Breast epithelium (tissue), 4 donors: ENCODE data around the gene SRGAP1. TPM values are rescaled to one million over a fixed set of nuclear protein-coding genes. Genes with fewer than 3 reads are reported as not detected.

Experiments used
- DNase-seq, 2 donors: peaks; one replicate each; pipeline ENCODE4 v3.0.0-alpha.2; 2019; ENCODE audit warnings: low spot score in 2 of 2
- H3K27ac ChIP-seq, 2 donors: fragments of 200-600 bp; sonication (generic) in 1 of 2; one replicate each; pipeline ENCODE4 v1.5.1; 2016 to 2019; ENCODE audit warnings: mild to moderate bottlenecking in 1 of 2
- H3K27me3 ChIP-seq, 2 donors: fragments of 200-600 bp; sonication (generic) in 1 of 2; one replicate each; pipeline versions ENCODE4 v1.5.1 to v1.6.0; 2017 to 2019; ENCODE audit warnings: control low read depth in 1 of 2, mild to moderate bottlenecking in 1 of 2
- H3K36me3 ChIP-seq: fragments of 200-600 bp; one replicate; pipeline ENCODE4 v1.5.1; 2019
- H3K4me1 ChIP-seq, 2 donors: fragments of 200-600 bp; sonication (generic); one replicate each; pipeline ENCODE4 v1.5.1; 2016 to 2019; ENCODE audit warnings: control low read depth in 1 of 2
- H3K4me3 ChIP-seq, 3 donors: fragments of 200-600 bp; sonication (generic); 1 replicate in 2 of 3; 2 replicates in 1 of 3; pipeline ENCODE4 v1.5.1; 2016 to 2019; ENCODE audit warnings: mild to moderate bottlenecking in 3 of 3, moderate library complexity in 2 of 3
- H3K9me3 ChIP-seq, 2 donors: fragments of 200-600 bp; sonication (generic) in 1 of 2; one replicate each; pipeline ENCODE4 v1.5.1; 2016 to 2019; ENCODE audit warnings: control low read depth in 1 of 2
- CTCF ChIP-seq, 3 donors: fragments of 450-650 bp; IDR thresholded peaks; one replicate each; pipeline ENCODE4 v1.5.1; 2016 to 2017; ENCODE audit warnings: antibody characterized with exemption in 3 of 3, mild to moderate bottlenecking in 3 of 3, moderate library complexity in 3 of 3
- POLR2A ChIP-seq: fragments of 450-650 bp; IDR thresholded peaks from one replicate; pipeline ENCODE4 v1.6.1; 2016; ENCODE audit warnings: antibody characterized with exemption, mild to moderate bottlenecking, moderate library complexity
- POLR2AphosphoS5 ChIP-seq, 3 donors: sonication (generic); formaldehyde crosslinking; IDR thresholded peaks; one replicate each; pipeline ENCODE4 v1.6.1; 2017; ENCODE audit warnings: antibody characterized with exemption in 3 of 3
- intact Hi-C: fragments of 100-400 bp; cut with DNase I; formaldehyde crosslinking; loops from one replicate; pipeline ENCODE4 v1.15.1; 2023; ENCODE audit warnings: low total_unique reads
- total RNA-seq, 3 donors: library from RNA; depleted of rRNA; stranded (reverse); fragments of >200 nt; gene quantifications; one replicate each; pipeline ENCODE4 v1.1.0, GENCODE V29; 2016

Gene SRGAP1
- total RNA-seq, 3 donors from 2014 or later: 20.3 to 58.7 (median 29.3) TPM

GRCh38 chr12:63961048-63961447 lies 116.5 kb downstream of the SRGAP1 start:
- DNase-seq: no peak
- H3K27ac ChIP-seq: no peak overlapping the region
- H3K4me3 ChIP-seq: no peak overlapping the region
- H3K36me3 ChIP-seq: no peaks in the 10 kb centered on the region
- no peaks in the 10 kb centered on the region for H3K9me3 ChIP-seq
- no peaks in the 10 kb centered on the region for H3K27me3 ChIP-seq
- no peaks in the 10 kb centered on the region for H3K4me1 ChIP-seq
- intact Hi-C loops: no loop called here
- TF ChIP-seq CTCF (IDR thresholded peaks at IDR 0.05) (no peak), POLR2AphosphoS5 (IDR thresholded peaks at IDR 0.05) (no peak), POLR2A (no peak)

- H3K27me3 ChIP-seq: no peaks in the 10 kb centered on the region
- intact Hi-C loops: no loop called here
- DNase-seq: no peak
- no peak overlapping the region for H3K27ac ChIP-seq
- no peaks in the 10 kb centered on the region for H3K9me3 ChIP-seq
- H3K4me3 ChIP-seq: no peak overlapping the region
- H3K4me1 ChIP-seq: no peaks in the 10 kb centered on the region
- TF ChIP-seq CTCF (IDR thresholded peaks at IDR 0.05) (no peak), POLR2AphosphoS5 (IDR thresholded peaks at IDR 0.05) (no peak), POLR2A (no peak)
- H3K36me3 ChIP-seq: no peaks in the 10 kb centered on the region
These were observed 117.0 kb downstream of the SRGAP1 start for GRCh38 chr12:63961543-63961942.

DNA sequence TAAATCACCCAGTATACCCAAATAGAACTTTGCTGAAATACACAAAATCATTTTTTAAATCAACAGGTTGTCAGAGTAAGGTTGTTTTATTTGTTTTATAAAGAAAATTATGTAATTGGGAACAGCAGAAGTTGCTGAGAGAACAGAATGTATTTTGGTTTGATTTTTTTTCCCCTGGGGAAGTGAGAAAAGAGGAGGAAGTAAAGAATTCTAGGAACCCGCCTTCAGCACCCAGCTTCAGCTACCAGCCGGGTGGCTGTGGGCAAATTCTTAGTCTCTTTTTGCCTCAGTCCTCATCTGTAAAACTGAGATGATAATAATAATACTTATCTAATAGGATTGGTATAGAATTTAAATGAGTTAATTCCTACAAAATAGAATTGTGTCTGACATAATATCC lies 119.4 kb downstream of the SRGAP1 start:
- H3K27me3 ChIP-seq: no peaks in the 10 kb centered on the region
- no peaks in the 10 kb centered on the region for H3K9me3 ChIP-seq
- no peak for DNase-seq
- no peak overlapping the region for H3K27ac ChIP-seq
- TF ChIP-seq POLR2A (no peak), CTCF (IDR thresholded peaks at IDR 0.05) (no peak), POLR2AphosphoS5 (IDR thresholded peaks at IDR 0.05) (no peak)
- intact Hi-C loops: no loop called here
- no peaks in the 10 kb centered on the region for H3K36me3 ChIP-seq
- no peaks in the 10 kb centered on the region for H3K4me1 ChIP-seq
- H3K4me3 ChIP-seq: no peak overlapping the region

GRCh38 chr12:63964301-63964700 lies 119.8 kb downstream of the SRGAP1 start:
- H3K36me3 ChIP-seq: no peaks in the 10 kb centered on the region
- no peaks in the 10 kb centered on the region for H3K4me1 ChIP-seq
- H3K27ac ChIP-seq: no peak overlapping the region
- TF ChIP-seq POLR2A: no peak
- TF ChIP-seq CTCF (IDR thresholded peaks at IDR 0.05): no peak
- no peak for TF ChIP-seq POLR2AphosphoS5 (IDR thresholded peaks at IDR 0.05)
- H3K9me3 ChIP-seq: no peaks in the 10 kb centered on the region
- intact Hi-C loops: no loop called here
- DNase-seq: no peak
- no peak overlapping the region for H3K4me3 ChIP-seq
- no peaks in the 10 kb centered on the region for H3K27me3 ChIP-seq

DNA sequence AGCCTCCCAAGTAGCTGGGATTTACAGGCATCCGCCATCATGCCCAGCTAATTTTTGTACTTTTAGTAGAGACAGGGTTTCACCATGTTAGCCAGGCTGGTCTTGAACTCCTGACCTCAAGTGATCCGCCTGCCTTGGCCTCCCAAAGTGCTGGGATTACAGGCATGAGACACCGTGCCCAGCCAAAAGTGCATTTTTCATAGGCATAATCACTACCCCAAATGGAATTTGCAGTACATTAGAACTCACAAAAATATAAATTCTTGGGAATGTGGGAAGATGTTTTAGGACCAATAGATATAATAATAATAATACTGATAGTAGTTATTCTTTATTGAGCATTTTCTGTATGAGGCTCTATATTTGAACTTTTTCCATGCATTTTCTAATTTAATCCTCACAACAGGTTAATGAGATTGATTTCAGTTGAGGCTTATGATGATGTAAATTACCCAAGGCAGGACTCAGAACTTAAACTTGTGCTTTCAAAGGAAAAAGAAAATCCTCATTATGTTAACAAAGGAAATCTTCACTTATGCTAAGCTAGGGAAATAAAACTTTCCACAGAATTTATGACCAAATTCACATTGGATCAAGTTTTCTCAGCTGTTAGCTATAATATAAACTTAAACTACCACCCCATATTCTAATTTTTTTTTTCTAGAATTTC lies 121.6 kb downstream of the SRGAP1 start:
- no peak for DNase-seq
- no peaks in the 10 kb centered on the region for H3K36me3 ChIP-seq
- intact Hi-C loops: no loop called here
- no peaks in the 10 kb centered on the region for H3K4me1 ChIP-seq
- H3K4me3 ChIP-seq: no peak overlapping the region
- no peak overlapping the region for H3K27ac ChIP-seq
- no peaks in the 10 kb centered on the region for H3K27me3 ChIP-seq
- TF ChIP-seq CTCF (IDR thresholded peaks at IDR 0.05) (no peak), POLR2AphosphoS5 (IDR thresholded peaks at IDR 0.05) (no peak), POLR2A (no peak)
- H3K9me3 ChIP-seq: no peaks in the 10 kb centered on the region
